Stimulated activated CD4-positive, alpha-beta T cell treated with anti-CD3 and anti-CD28 coated beads, TNF-alpha, amount 100 ng/mL, for 1 hour (primary cell): ENCODE results near the gene PON2.
"Not testable (repeated sequence)": the region's sequence is repeated elsewhere in the genome, so short reads cannot be mapped to it uniquely, and the experiment has no call there.

Source experiments
- DNase-seq, 3 donors: peaks; one replicate each; pipeline ENCODE4 v3.0.0-alpha.2; 2020; ENCODE audit warnings: low read depth in 3 of 3, low spot score in 1 of 3

PON2 gene

GRCh38 chr7:95434557-95435421, at the start of gene PON2:
Gene PON2 (minus strand): TSS chr7:95435028. CDS start chr7:95434951, 77 bp downstream.
- DNase-seq: peak in 1 of 3 donors; percentile 3

- no peak for DNase-seq
These were observed 47.6 kb upstream of the PON2 start for GRCh38 chr7:95482424-95482823.

GRCh38 chr7:95481271-95482165, 46.7 kb upstream of the PON2 start:
- DNase-seq: no peak

- DNase-seq: no peak
These were observed 45.3 kb upstream of the PON2 start for GRCh38 chr7:95479992-95480624.

GRCh38 chr7:95478272-95479037, 43.6 kb upstream of the PON2 start:
- DNase-seq: no peak

- peak in 1 of 3 donors; percentile 15 for DNase-seq
These were observed 42.2 kb upstream of the PON2 start for GRCh38 chr7:95476904-95477594.

- no peak for DNase-seq
These were observed 41.4 kb upstream of the PON2 start for GRCh38 chr7:95476072-95476847.

- no peak for DNase-seq
These were observed 38.6 kb upstream of the PON2 start for GRCh38 chr7:95473276-95473985.

- DNase-seq: no peak
These were observed 37.8 kb upstream of the PON2 start for GRCh38 chr7:95472581-95473161.

GRCh38 chr7:95471071-95471470, 36.2 kb upstream of the PON2 start:
- no peak for DNase-seq

GRCh38 chr7:95470452-95470851, 35.6 kb upstream of the PON2 start:
- DNase-seq: no peak

GRCh38 chr7:95469848-95470247, 35.0 kb upstream of the PON2 start:
- DNase-seq: no peak

GRCh38 chr7:95469187-95469586, 34.4 kb upstream of the PON2 start:
- no peak for DNase-seq

- no peak for DNase-seq
These were observed 33.2 kb upstream of the PON2 start for GRCh38 chr7:95467912-95468607.

GRCh38 chr7:95460653-95461052, 25.8 kb upstream of the PON2 start:
- not testable (repeated sequence) for DNase-seq

GRCh38 chr7:95457947-95458346, 23.1 kb upstream of the PON2 start:
- no peak for DNase-seq

- DNase-seq: no peak
These were observed 19.7 kb upstream of the PON2 start for GRCh38 chr7:95454438-95455045.
